Upper lobe of left lung (tissue), 6 donors: ENCODE results near the gene UPK1A. TPM values are rescaled to one million over a fixed set of nuclear protein-coding genes. Genes with fewer than 3 reads are reported as not detected.

Experiments used
- ATAC-seq, 2 donors: fragments of 200-7000 bp; cut with Tn5 transposase; one replicate each; pipeline ENCODE4 v1.9.1; 2022; ENCODE audit warnings: mild to moderate bottlenecking in 2 of 2, moderate library complexity in 2 of 2; ENCODE audit not compliant: low FRiP score in 2 of 2
- DNase-seq, 2 donors: peaks; one replicate each; pipeline ENCODE4 v3.0.0-alpha.2; 2019 to 2020
- H3K27ac ChIP-seq, 4 donors: fragments of 200-600 bp; sonication (generic); one replicate each; pipeline ENCODE4 v1.5.1; 2016 to 2019
- H3K27me3 ChIP-seq, 4 donors: fragments of 200-600 bp; sonication (generic); one replicate each; pipeline ENCODE4 v1.5.1; 2017 to 2019
- H3K36me3 ChIP-seq, 4 donors: fragments of 200-600 bp; sonication (generic); one replicate each; pipeline ENCODE4 v1.5.1; 2016 to 2019
- H3K4me1 ChIP-seq, 4 donors: fragments of 200-600 bp; sonication (generic); one replicate each; pipeline ENCODE4 v1.5.1; 2018 to 2019
- H3K4me3 ChIP-seq, 4 donors: fragments of 200-600 bp; sonication (generic); one replicate each; pipeline ENCODE4 v1.5.1; 2017 to 2019; ENCODE audit warnings: mild to moderate bottlenecking in 2 of 4, moderate library complexity in 1 of 4
- H3K9me3 ChIP-seq, 4 donors: fragments of 200-600 bp; sonication (generic); one replicate each; pipeline ENCODE4 v1.5.1; 2018 to 2019
- EP300 ChIP-seq, 4 donors: sonication (generic); formaldehyde crosslinking; IDR thresholded peaks; one replicate each; pipeline ENCODE4 v1.5.1; 2017; ENCODE audit warnings: antibody characterized with exemption in 4 of 4, control low read depth in 2 of 4
- POLR2A ChIP-seq, 4 donors: fragments of 450-650 bp; IDR thresholded peaks; one replicate each; pipeline ENCODE4 v1.5.1; 2016 to 2017; ENCODE audit warnings: antibody characterized with exemption in 4 of 4, mild to moderate bottlenecking in 2 of 4
- POLR2AphosphoS5 ChIP-seq, 2 donors: sonication (generic); formaldehyde crosslinking; IDR thresholded peaks; one replicate each; pipeline ENCODE4 v1.5.1; 2017; ENCODE audit warnings: antibody characterized with exemption in 2 of 2
- WGBS, 2 donors: methylation state at CpG; one replicate each; pipeline ENCODE4 v1.1.5; 2017 to 2018; 5-methylcytosine and 5-hydroxymethylcytosine counted together
- total RNA-seq, 6 donors: library from RNA; depleted of rRNA in 4 of 6; stranded (reverse); fragments of >200 nt in 4 of 6; gene quantifications; one replicate each; pipeline versions ENCODE4 v1.1.0 to v1.2.1, GENCODE V29; 2016 to 2021
- TF ChIP-seq, protein P1 (sequence below), 6 experiments: fragments of 450-650 bp in 4 of 6; fragments of 200-600 bp in 2 of 6; sonication (generic) in 2 of 6; IDR thresholded peaks; one replicate each; pipeline ENCODE4 v1.5.1; 2016 to 2019; ENCODE audit warnings: antibody characterized with exemption in 6 of 6
- donor health status: DM: no; HTN: no; CAD: no; lungs with moderate emphysema.
- donor health status: DM: no; HTN: yes; CAD: no; lungs with severe emphysema.

The UPK1A gene
- not detected for total RNA-seq

DNA sequence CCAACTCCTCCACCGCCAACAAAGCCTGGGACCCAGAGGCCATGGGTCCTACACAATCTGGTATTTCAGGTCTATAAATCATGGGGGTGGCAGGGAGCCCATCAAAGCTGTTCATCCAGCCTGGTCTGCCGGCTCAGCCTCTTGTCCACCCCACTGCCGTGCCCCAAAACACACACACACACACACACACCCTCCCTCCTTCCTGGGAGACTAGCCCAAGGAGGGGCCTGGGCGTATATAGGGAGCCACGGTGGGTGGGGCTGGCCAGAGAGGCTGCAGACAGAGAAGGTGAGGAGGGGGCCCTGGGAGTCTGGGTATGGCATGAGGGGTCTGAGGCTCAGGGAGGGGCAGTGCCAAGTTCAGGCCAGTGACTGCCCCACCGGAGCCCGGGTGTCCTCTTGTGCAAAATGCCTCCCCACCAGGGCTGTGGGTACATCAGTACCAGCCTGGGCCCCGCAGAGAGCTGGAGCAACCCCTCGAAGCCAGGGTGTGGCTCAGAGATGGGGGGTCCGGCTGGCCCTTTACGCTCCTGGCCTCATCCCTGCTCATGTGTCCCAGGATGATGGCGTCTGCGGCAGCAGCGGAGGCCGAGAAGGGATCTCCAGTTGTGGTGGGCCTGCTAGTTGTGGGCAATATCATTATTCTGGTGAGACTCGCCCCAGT, at the start of gene UPK1A:
Gene UPK1A, plus strand, starts transcription at position 267 of the 663 bp plus-strand sequence. Its CDS starts 296 bp downstream, at position 563.
- peaks cover 1 to 42% (median 9%) of the 10 kb centered on the region in 4 donors for H3K36me3 ChIP-seq
- no peaks in the 10 kb centered on the region for H3K27me3 ChIP-seq
- H3K9me3 ChIP-seq: no peaks in the 10 kb centered on the region
- DNase-seq: peak in 1 of 2 donors; percentile 56
- WGBS, 2 donors: 82 to 86% methylated on average over 9 to 14 of the region's 16 CpGs
- no peak within 1 kb of the TSS for H3K27ac ChIP-seq
- no peak within 1 kb of the TSS for H3K4me3 ChIP-seq
- ATAC-seq: peak in 1 of 2 donors; percentile 28
- no peaks in the 10 kb centered on the region for H3K4me1 ChIP-seq
- TF ChIP-seq POLR2AphosphoS5 (IDR thresholded peaks at IDR 0.05): no peak
- TF ChIP-seq, protein P1, sequence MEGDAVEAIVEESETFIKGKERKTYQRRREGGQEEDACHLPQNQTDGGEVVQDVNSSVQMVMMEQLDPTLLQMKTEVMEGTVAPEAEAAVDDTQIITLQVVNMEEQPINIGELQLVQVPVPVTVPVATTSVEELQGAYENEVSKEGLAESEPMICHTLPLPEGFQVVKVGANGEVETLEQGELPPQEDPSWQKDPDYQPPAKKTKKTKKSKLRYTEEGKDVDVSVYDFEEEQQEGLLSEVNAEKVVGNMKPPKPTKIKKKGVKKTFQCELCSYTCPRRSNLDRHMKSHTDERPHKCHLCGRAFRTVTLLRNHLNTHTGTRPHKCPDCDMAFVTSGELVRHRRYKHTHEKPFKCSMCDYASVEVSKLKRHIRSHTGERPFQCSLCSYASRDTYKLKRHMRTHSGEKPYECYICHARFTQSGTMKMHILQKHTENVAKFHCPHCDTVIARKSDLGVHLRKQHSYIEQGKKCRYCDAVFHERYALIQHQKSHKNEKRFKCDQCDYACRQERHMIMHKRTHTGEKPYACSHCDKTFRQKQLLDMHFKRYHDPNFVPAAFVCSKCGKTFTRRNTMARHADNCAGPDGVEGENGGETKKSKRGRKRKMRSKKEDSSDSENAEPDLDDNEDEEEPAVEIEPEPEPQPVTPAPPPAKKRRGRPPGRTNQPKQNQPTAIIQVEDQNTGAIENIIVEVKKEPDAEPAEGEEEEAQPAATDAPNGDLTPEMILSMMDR (IDR thresholded peaks at IDR 0.05): no peak
- TF ChIP-seq POLR2A (IDR thresholded peaks at IDR 0.05): no peak
- no peak for TF ChIP-seq EP300 (IDR thresholded peaks at IDR 0.05)

DNA sequence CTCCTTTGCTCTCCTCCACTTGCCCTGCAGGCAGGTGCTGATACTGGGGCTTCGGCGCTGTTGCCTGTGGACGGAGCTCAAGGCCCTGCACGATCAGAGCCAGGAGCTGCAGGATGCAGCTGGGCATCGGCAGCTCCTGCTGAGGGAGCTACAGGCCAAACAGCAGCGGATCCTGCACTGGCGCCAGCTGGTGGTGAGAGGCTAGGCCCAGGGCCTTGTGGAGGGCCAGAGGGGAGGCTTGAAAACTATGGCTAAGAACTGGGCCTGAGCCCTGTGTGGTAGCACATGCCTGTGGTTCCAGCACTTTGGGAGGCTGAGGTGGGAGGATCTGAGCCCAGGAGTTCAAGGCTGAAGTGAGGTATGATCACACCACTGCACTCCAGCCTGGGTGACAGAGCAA, 47.5 kb upstream of the UPK1A start:
- peaks cover 0 to 31% (median 15%) of the 10 kb centered on the region in 4 donors for H3K36me3 ChIP-seq
- WGBS, 2 donors: 90 to 92% methylated on average over 5 to 6 of the region's 7 CpGs

DNA sequence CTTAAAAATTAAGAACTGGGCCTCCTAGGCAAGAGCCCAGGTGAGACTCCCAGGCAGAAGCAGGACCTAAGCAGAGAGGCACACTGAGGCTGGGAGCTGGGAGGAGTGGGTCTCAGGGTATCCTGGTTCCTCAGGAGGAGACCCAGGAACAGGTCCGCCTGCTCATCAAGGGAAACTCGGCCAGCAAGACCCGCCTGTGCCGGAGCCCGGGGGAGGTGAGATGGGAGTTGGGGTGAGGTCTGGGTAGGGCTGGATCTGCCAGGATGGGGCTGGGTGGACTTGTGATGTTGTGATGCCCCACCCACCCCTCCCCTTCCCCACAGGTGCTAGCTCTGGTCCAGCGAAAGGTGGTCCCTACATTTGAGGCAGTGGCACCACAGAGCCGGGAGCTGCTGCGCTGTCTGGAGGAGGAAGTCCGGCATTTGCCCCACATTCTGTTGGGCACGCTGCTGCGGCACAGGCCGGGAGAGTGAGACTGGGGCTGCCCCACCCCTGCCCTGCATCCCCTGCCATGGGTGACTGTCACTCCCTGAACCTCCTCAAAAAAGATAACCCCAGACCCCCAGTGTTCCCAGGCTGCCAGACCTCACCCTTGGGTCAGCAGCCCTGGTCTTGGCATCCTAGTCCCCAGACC, 46.9 kb upstream of the UPK1A start:
- Histone ChIP-seq H3K36me3 (peaks cover 0 to 31% (median 15%) of the 10 kb centered on the region in 4 donors), H3K4me1 (no peaks in the 10 kb centered on the region), H3K27ac (no peak overlapping the region), H3K9me3 (no peaks in the 10 kb centered on the region), H3K27me3 (no peaks in the 10 kb centered on the region), H3K4me3 (no peak overlapping the region)
- no peak for TF ChIP-seq POLR2A (IDR thresholded peaks at IDR 0.05)
- TF ChIP-seq EP300 (IDR thresholded peaks at IDR 0.05): no peak
- TF ChIP-seq POLR2AphosphoS5 (IDR thresholded peaks at IDR 0.05): no peak
- TF ChIP-seq, protein P1 (IDR thresholded peaks at IDR 0.05): no peak
- no peak for ATAC-seq
- WGBS, 2 donors: 95 to 98% methylated on average over 6 to 8 of the region's 12 CpGs
- DNase-seq: no peak

More for the DNA sequence above, 47.5 kb upstream of the UPK1A start:
- DNase-seq (no peak), ATAC-seq (no peak)
- no peaks in the 10 kb centered on the region for H3K4me1 ChIP-seq
- no peak overlapping the region for H3K27ac ChIP-seq
- H3K4me3 ChIP-seq: no peak overlapping the region
- H3K27me3 ChIP-seq: no peaks in the 10 kb centered on the region
- TF ChIP-seq, protein P1 (IDR thresholded peaks at IDR 0.05): no peak
- TF ChIP-seq POLR2A (IDR thresholded peaks at IDR 0.05) (no peak), POLR2AphosphoS5 (IDR thresholded peaks at IDR 0.05) (no peak)
- no peaks in the 10 kb centered on the region for H3K9me3 ChIP-seq

DNA sequence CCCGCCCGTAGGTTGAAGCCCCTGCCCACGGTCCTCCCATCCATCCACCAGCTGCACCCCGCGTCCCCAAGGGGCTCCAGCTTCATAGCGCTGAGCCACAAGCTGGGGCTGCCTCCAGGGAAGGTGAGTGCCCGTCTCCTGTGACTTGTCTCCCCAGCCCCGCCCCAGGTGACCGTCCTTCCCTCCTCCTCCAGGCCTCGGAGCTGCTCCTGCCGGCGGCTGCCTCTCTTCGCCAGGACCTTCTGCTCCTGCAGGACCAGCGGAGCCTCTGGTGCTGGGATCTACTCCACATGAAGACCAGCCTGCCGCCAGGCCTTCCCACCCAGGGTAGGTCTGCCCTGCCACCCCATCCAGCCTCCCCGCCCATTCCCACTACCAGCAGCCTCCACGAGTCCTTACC, 46.3 kb upstream of the UPK1A start:
- Histone ChIP-seq H3K9me3 (no peaks in the 10 kb centered on the region), H3K4me3 (no peak overlapping the region), H3K27ac (no peak overlapping the region), H3K4me1 (no peaks in the 10 kb centered on the region), H3K36me3 (peaks cover 0 to 31% (median 15%) of the 10 kb centered on the region in 4 donors), H3K27me3 (no peaks in the 10 kb centered on the region)
- peak in 1 of 2 donors; percentile 72 for DNase-seq
- TF ChIP-seq EP300 (IDR thresholded peaks at IDR 0.05) (no peak), POLR2AphosphoS5 (IDR thresholded peaks at IDR 0.05) (no peak), POLR2A (IDR thresholded peaks at IDR 0.05) (no peak)
- TF ChIP-seq, protein P1 (IDR thresholded peaks at IDR 0.05): no peak
- WGBS, 2 donors: 95 to 100% methylated on average over 9 to 16 of the region's 17 CpGs
- ATAC-seq: no peak
